Stomach (tissue), 9 donors: ENCODE measurements around the gene GJB4. TPM values are rescaled to one million over a fixed set of nuclear protein-coding genes. Genes with fewer than 3 reads are reported as not detected.

ENCODE experiments used
- DNase-seq, 2 donors: peaks; one replicate each; pipeline versions ENCODE4 v3.0.0 to v3.0.0-alpha.2; 2013 to 2019
- H3K27ac ChIP-seq, 5 donors: fragments of 200-600 bp in 4 of 5; sonication (generic) in 4 of 5; one replicate each; pipeline ENCODE4 v1.5.1; 2013 to 2019; ENCODE audit warnings: mild to moderate bottlenecking in 1 of 5, moderate library complexity in 1 of 5
- H3K27me3 ChIP-seq, 3 donors: fragments of 200-600 bp; sonication (generic); one replicate each; pipeline ENCODE4 v1.5.1; 2017 to 2019; ENCODE audit warnings: mixed run types in 1 of 3
- H3K36me3 ChIP-seq, 4 donors: fragments of 200-600 bp; sonication (generic); 1 replicate in 3 of 4; 2 replicates in 1 of 4; pipeline ENCODE4 v1.5.1; 2016 to 2019
- H3K4me1 ChIP-seq, 4 donors: fragments of 200-600 bp; sonication (generic); one replicate each; pipeline ENCODE4 v1.5.1; 2016 to 2019
- H3K4me3 ChIP-seq, 4 donors: fragments of 200-600 bp; sonication (generic) in 3 of 4; one replicate each; pipeline ENCODE4 v1.5.1; 2016 to 2019; ENCODE audit warnings: mild to moderate bottlenecking in 1 of 4
- H3K9me3 ChIP-seq, 4 donors: fragments of 200-600 bp; sonication (generic); one replicate each; pipeline ENCODE4 v1.5.1; 2016 to 2019
- CTCF ChIP-seq, 7 experiments: fragments of 450-650 bp in 4 of 7; fragments of 200-600 bp in 3 of 7; sonication (generic) in 3 of 7; IDR thresholded peaks; one replicate each; pipeline ENCODE4 v1.5.1; 2016 to 2019; ENCODE audit warnings: antibody characterized with exemption in 7 of 7, control low read depth in 2 of 7, mild to moderate bottlenecking in 1 of 7
- EP300 ChIP-seq: sonication (generic); formaldehyde crosslinking; IDR thresholded peaks from one replicate; pipeline ENCODE4 v1.6.1; 2017; ENCODE audit warnings: antibody characterized with exemption
- POLR2A ChIP-seq, 4 donors: fragments of 450-650 bp; IDR thresholded peaks; one replicate each; pipeline ENCODE4 v1.6.1; 2016; ENCODE audit warnings: antibody characterized with exemption in 4 of 4, control low read depth in 2 of 4, mild to moderate bottlenecking in 1 of 4, moderate library complexity in 1 of 4
- POLR2AphosphoS5 ChIP-seq, 3 donors: sonication (generic); formaldehyde crosslinking; IDR thresholded peaks; one replicate each; pipeline ENCODE4 v1.6.1; 2016; ENCODE audit warnings: antibody characterized with exemption in 3 of 3
- WGBS, 5 donors: extraction: QIAGEN DNeasy Blood & Tissue Kit in 3 of 5; methylation state at CpG; one replicate each; pipeline versions ENCODE4 v1.1.5 to v1.1.7; 2013 to 2018; 5-methylcytosine and 5-hydroxymethylcytosine counted together
- intact Hi-C: fragments of 100-400 bp; cut with DNase I; formaldehyde crosslinking; loops from one replicate; pipeline ENCODE4 v1.15.1; 2023; ENCODE audit warnings: low total_unique reads
- polyA plus RNA-seq, 3 donors: library from polyadenylated mRNA; stranded (reverse); fragments of 200-250 nt; gene quantifications; one replicate each; pipeline ENCODE4 v1.2.3, GENCODE V29; 2013
- total RNA-seq, 5 donors: library from RNA; depleted of rRNA; stranded (reverse); fragments of >200 nt; gene quantifications; one replicate each; pipeline versions ENCODE4 v1.1.0 to v1.2.3, GENCODE V29; 2014 to 2016
- donor health status: healthy with polysubstance abuse.
- donor health status: Bipolar disorder and iron deficiency.
- donor health status: healthy.

Gene GJB4
- total and polyA plus RNA-seq, 8 donors = 0.06 to 1.2 (median 0.18) TPM; not detected in 5

- peaks cover 0 to 14% (median 0%) of the 10 kb centered on the region in 3 donors for H3K27me3 ChIP-seq
- TF ChIP-seq CTCF (IDR thresholded peaks at IDR 0.05) = no peak
- TF ChIP-seq POLR2A (IDR thresholded peaks at IDR 0.05) = no peak
- TF ChIP-seq POLR2AphosphoS5 (IDR thresholded peaks at IDR 0.05) = no peak
- no peak for TF ChIP-seq EP300
- DNase-seq = peak in 1 of 2 donors; percentile 52
- no peaks in the 10 kb centered on the region for H3K4me1 ChIP-seq
- H3K4me3 ChIP-seq = no peak overlapping the region
- H3K9me3 ChIP-seq = peaks cover 0 to 8% (median 4%) of the 10 kb centered on the region in 4 donors
- WGBS, 5 donors = 68 to 79% (median 76%) methylated on average over 6 of the region's 6 CpGs
- intact Hi-C loops = no loop called here
- H3K27ac ChIP-seq = no peak overlapping the region
- H3K36me3 ChIP-seq = no peaks in the 10 kb centered on the region
Observed at GRCh38 chr1:34713443-34713842, 46.1 kb upstream of the GJB4 start.

DNA sequence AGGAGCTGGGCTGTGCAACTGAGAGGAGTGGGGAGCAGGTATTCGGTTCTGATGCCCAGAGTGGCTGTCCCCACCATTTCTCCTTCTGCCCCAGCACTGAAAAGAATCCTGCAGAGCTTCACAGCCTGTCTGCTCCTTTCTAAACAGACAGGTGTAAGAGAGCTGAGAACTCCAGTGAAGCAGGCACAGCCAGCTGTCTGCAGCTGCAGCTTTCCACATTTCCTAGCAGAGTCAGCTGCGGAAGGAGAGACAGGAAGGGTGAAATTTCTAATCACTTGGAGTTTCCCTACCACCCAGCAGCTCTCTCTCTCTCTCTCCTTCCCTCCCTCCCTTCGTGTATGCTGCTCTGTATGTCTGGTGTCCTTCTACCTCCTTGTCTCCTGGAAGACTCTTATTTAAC lies 45.2 kb upstream of the GJB4 start:
- DNase-seq = peak in 1 of 2 donors; percentile 31
- H3K36me3 ChIP-seq = no peaks in the 10 kb centered on the region
- intact Hi-C loops = no loop called here
- no peaks in the 10 kb centered on the region for H3K4me1 ChIP-seq
- H3K27me3 ChIP-seq = peaks cover 0 to 14% (median 0%) of the 10 kb centered on the region in 3 donors
- TF ChIP-seq CTCF (IDR thresholded peaks at IDR 0.05) = no peak
- H3K9me3 ChIP-seq = peaks cover 0 to 8% (median 4%) of the 10 kb centered on the region in 4 donors
- no peak overlapping the region for H3K4me3 ChIP-seq
- H3K27ac ChIP-seq = no peak overlapping the region
- WGBS, 5 donors = 26 to 42% (median 33%) methylated on average over 3 of the region's 3 CpGs

GRCh38 chr1:34715139-34715538 lies 44.4 kb upstream of the GJB4 start:
- Histone ChIP-seq H3K27me3 (peaks cover 0 to 21% (median 0%) of the 10 kb centered on the region in 3 donors), H3K36me3 (no peaks in the 10 kb centered on the region), H3K9me3 (peaks cover 0 to 8% (median 4%) of the 10 kb centered on the region in 4 donors), H3K27ac (no peak overlapping the region), H3K4me1 (no peaks in the 10 kb centered on the region), H3K4me3 (no peak overlapping the region)
- TF ChIP-seq POLR2AphosphoS5 (IDR thresholded peaks at IDR 0.05) (no peak), CTCF (IDR thresholded peaks at IDR 0.05) (no peak), POLR2A (IDR thresholded peaks at IDR 0.05) (no peak), EP300 (no peak)
- 70 to 82% (median 80%) methylated on average over 3 of the region's 3 CpGs for WGBS, 5 donors
- DNase-seq = no peak
- intact Hi-C loops = no loop called here

DNA sequence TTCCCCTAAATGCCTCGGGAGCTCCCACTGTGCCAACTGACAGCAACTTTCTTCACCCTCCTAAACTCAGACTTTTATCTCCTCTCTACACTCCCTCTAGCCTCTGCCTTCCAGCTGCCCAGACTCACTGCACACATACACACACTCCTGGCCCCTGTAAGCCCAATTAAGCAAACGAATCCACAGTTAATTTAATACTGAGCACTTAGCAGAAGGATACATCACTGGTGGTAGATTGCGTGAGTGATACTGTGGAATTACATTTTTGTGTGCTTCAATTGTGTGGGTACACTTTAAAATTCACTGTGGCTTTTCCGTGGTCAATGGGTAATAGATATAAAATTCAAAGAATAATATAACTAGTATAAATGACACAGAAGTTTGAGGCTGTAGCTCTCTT lies 38.3 kb upstream of the GJB4 start:
- Histone ChIP-seq H3K27me3 (peaks cover 0 to 51% (median 0%) of the 10 kb centered on the region in 3 donors), H3K27ac (no peak overlapping the region), H3K9me3 (peaks cover 0 to 8% (median 4%) of the 10 kb centered on the region in 4 donors), H3K4me3 (no peak overlapping the region), H3K36me3 (no peaks in the 10 kb centered on the region), H3K4me1 (no peaks in the 10 kb centered on the region)
- intact Hi-C loops = no loop called here
- 61 to 72% (median 68%) methylated on average over 4 of the region's 4 CpGs for WGBS, 5 donors
- DNase-seq = no peak
- TF ChIP-seq POLR2A (IDR thresholded peaks at IDR 0.05) = no peak
- no peak for TF ChIP-seq EP300

DNA sequence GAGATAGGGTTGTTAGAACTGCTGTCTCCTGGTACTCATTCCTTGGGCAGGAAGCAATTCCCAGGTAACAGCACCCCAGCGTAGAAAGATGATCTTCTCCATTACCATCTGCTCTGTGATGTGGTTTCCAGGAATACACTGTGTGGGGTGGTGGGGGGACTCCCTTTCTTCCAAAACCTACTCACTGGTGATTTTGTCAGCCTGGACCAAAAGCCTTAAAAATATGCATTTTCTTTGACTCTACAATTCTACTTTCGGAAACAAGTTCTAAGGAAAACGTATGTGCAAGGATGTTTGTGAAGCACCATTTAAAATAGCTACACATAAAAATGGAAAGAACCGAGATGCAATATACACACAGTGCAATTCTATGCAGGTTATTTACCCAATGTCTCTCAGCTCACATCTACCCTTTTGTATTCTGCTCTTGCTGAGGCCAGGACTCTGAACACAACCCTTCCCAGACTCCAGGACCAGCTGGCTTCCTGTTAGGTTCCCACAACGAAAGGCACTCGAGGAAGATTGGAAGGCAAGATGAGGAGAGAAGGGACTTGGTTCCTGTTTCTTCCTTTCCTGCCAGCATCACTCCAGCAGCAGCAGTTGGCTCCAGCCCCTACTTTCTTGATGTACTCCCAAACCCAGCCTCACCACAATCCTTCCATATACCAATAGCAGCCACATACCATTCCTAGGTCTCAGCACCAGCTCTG lies 37.7 kb upstream of the GJB4 start:
- H3K27ac ChIP-seq = no peak overlapping the region

More for the DNA sequence above, 37.7 kb upstream of the GJB4 start:
- TF ChIP-seq CTCF (IDR thresholded peaks at IDR 0.05) = no peak
- no peak for TF ChIP-seq POLR2A (IDR thresholded peaks at IDR 0.05)
- TF ChIP-seq POLR2AphosphoS5 (IDR thresholded peaks at IDR 0.05) = no peak
- TF ChIP-seq EP300 = no peak
- peaks cover 0 to 55% (median 4%) of the 10 kb centered on the region in 3 donors for H3K27me3 ChIP-seq
- no peaks in the 10 kb centered on the region for H3K4me1 ChIP-seq
- no peaks in the 10 kb centered on the region for H3K36me3 ChIP-seq
- H3K9me3 ChIP-seq = peaks cover 0 to 8% (median 4%) of the 10 kb centered on the region in 4 donors
- intact Hi-C loops = no loop called here
- no peak for DNase-seq
- no peak overlapping the region for H3K4me3 ChIP-seq
- 60 to 77% (median 75%) methylated on average over 6 of the region's 6 CpGs for WGBS, 5 donors
